Neural progenitor cell (in vitro differentiated cells): Measurements from ENCODE around the gene RMDN2. TPM values are rescaled to one million over a fixed set of nuclear protein-coding genes. Genes with fewer than 3 reads are reported as not detected.

Experiments used
- DNase-seq: peaks from one replicate; pipeline ENCODE4 v3.0.0-alpha.2; 2016; ENCODE audit warnings: low spot score
- H2AFZ ChIP-seq: fragments of 200-600 bp; sonication (generic); replicated peaks from 2 replicates; pipeline ENCODE4 v1.6.1; 2016; ENCODE audit warnings: antibody characterized with exemption
- H3F3A ChIP-seq: fragments of 200-600 bp; sonication (generic); 2 replicates; pipeline ENCODE4 v1.6.1; 2016; ENCODE audit warnings: antibody characterized with exemption, low read depth
- H3K27ac ChIP-seq: fragments of 200-600 bp; sonication (generic); 2 replicates; pipeline ENCODE4 v1.5.1; 2016; ENCODE audit warnings: mild to moderate bottlenecking
- H3K27me3 ChIP-seq: fragments of 200-600 bp; sonication (generic); 2 replicates; pipeline ENCODE4 v1.6.1; 2016; ENCODE audit warnings: mild to moderate bottlenecking, moderate library complexity
- H3K36me3 ChIP-seq: fragments of 200-600 bp; sonication (generic); 2 replicates; pipeline ENCODE4 v1.5.1; 2016
- H3K4me1 ChIP-seq: fragments of 200-600 bp; sonication (generic); 2 replicates; pipeline ENCODE4 v1.6.1; 2016; ENCODE audit warnings: mixed run types
- H3K4me2 ChIP-seq: fragments of 200-600 bp; sonication (generic); 2 replicates; pipeline ENCODE4 v1.6.1; 2016
- H3K4me3 ChIP-seq: fragments of 200-600 bp; sonication (generic); 2 replicates; pipeline ENCODE4 v1.5.1; 2016
- H3K79me2 ChIP-seq: fragments of 200-600 bp; sonication (generic); 2 replicates; pipeline ENCODE4 v1.6.1; 2016; ENCODE audit warnings: low read depth
- H3K9ac ChIP-seq: fragments of 200-600 bp; sonication (generic); 2 replicates; pipeline ENCODE4 v1.6.1; 2016
- H3K9me3 ChIP-seq: fragments of 200-600 bp; sonication (generic); 2 replicates; pipeline ENCODE4 v1.5.1; 2016; ENCODE audit warnings: low read depth
- H4K20me1 ChIP-seq: fragments of 200-600 bp; sonication (generic); 2 replicates; pipeline ENCODE4 v1.6.1; 2016; ENCODE audit warnings: low read depth
- H3K27ac Mint-ChIP-seq: 3 replicates; pipeline ENCODE4 v1.8.0; 2021; ENCODE audit warnings: mixed read lengths
- H3K27me3 Mint-ChIP-seq: 2 replicates; pipeline ENCODE4 v1.8.0; 2022; ENCODE audit warnings: low read depth, mild to moderate bottlenecking, inconsistent platforms, moderate library complexity, mixed read lengths; ENCODE audit not compliant: insufficient read depth
- H3K36me3 Mint-ChIP-seq: 3 replicates; pipeline ENCODE4 v1.8.0; 2021; ENCODE audit warnings: mixed read lengths
- H3K4me1 Mint-ChIP-seq: 3 replicates; pipeline ENCODE4 v1.8.0; 2021; ENCODE audit warnings: mixed read lengths
- H3K4me3 Mint-ChIP-seq: 3 replicates; pipeline ENCODE4 v1.8.0; 2021; ENCODE audit warnings: mild to moderate bottlenecking, moderate library complexity, mixed read lengths
- H3K9me3 Mint-ChIP-seq: 3 replicates; pipeline ENCODE4 v1.8.0; 2020; ENCODE audit warnings: mixed read lengths
- CTCF ChIP-seq: fragments of 200-600 bp; sonication (generic); IDR thresholded peaks from 2 replicates; pipeline ENCODE4 v1.5.1; 2017; ENCODE audit warnings: antibody characterized with exemption, mild to moderate bottlenecking
- EZH2 ChIP-seq: fragments of 200-600 bp; sonication (generic); IDR thresholded peaks from 2 replicates; pipeline ENCODE4 v1.6.1; 2017; ENCODE audit warnings: antibody characterized with exemption, mild to moderate bottlenecking, moderate library complexity
- EZH2phosphoT487 ChIP-seq: fragments of 200-600 bp; sonication (generic); IDR thresholded peaks from 2 replicates; pipeline ENCODE4 v1.6.1; 2017; ENCODE audit warnings: antibody characterized with exemption
- total RNA-seq: library from RNA; depleted of rRNA; stranded (reverse); fragments of >200 nt; gene quantifications from 2 replicates; pipeline ENCODE4 v1.2.3, GENCODE V29; 2015; ENCODE audit warnings: low replicate concordance

The RMDN2 gene
- total RNA-seq, 1 donor from 2014 or later: 10.3 TPM

GRCh38 chr2:37975808-37976207 is 50.7 kb downstream of the RMDN2 start:
- Histone ChIP-seq H3K36me3 (no peaks in the 10 kb centered on the region), H2AFZ (no peak overlapping the region), H3F3A (no peaks in the 10 kb centered on the region), H3K27me3 (no peaks in the 10 kb centered on the region), H3K9ac (no peak overlapping the region), H3K4me2 (no peak overlapping the region), H3K79me2 (no peaks in the 10 kb centered on the region), H3K4me1 (no peaks in the 10 kb centered on the region), H3K27ac (no peak overlapping the region), H3K9me3 (no peaks in the 10 kb centered on the region), H4K20me1 (no peaks in the 10 kb centered on the region), H3K4me3 (no peak overlapping the region)
- peaks cover 6% of the 10 kb centered on the region for H3K27me3 Mint-ChIP-seq
- no peaks in the 10 kb centered on the region for H3K4me1 Mint-ChIP-seq
- peaks cover 6% of the 10 kb centered on the region for H3K9me3 Mint-ChIP-seq
- no peak for DNase-seq
- H3K4me3 Mint-ChIP-seq: no peak overlapping the region
- no peak overlapping the region for H3K27ac Mint-ChIP-seq
- no peak for TF ChIP-seq EZH2phosphoT487
- no peak for TF ChIP-seq CTCF
- TF ChIP-seq EZH2: no peak
- H3K36me3 Mint-ChIP-seq: peaks cover 2% of the 10 kb centered on the region

GRCh38 chr2:37976411-37976810 is 51.3 kb downstream of the RMDN2 start:
- H3F3A ChIP-seq: no peaks in the 10 kb centered on the region
- no peaks in the 10 kb centered on the region for H3K4me1 Mint-ChIP-seq
- no peak overlapping the region for H3K4me3 ChIP-seq
- H3K9me3 ChIP-seq: no peaks in the 10 kb centered on the region
- no peaks in the 10 kb centered on the region for H3K79me2 ChIP-seq
- peaks cover 2% of the 10 kb centered on the region for H3K36me3 Mint-ChIP-seq
- no peak for DNase-seq
- no peak overlapping the region for H3K27ac ChIP-seq
- no peaks in the 10 kb centered on the region for H3K27me3 ChIP-seq
- H3K27me3 Mint-ChIP-seq: peaks cover 6% of the 10 kb centered on the region
- no peaks in the 10 kb centered on the region for H4K20me1 ChIP-seq
- peaks cover 6% of the 10 kb centered on the region for H3K9me3 Mint-ChIP-seq
- no peak overlapping the region for H3K4me3 Mint-ChIP-seq
- no peaks in the 10 kb centered on the region for H3K4me1 ChIP-seq
- no peaks in the 10 kb centered on the region for H3K36me3 ChIP-seq
- TF ChIP-seq EZH2phosphoT487 (no peak), EZH2 (no peak), CTCF (no peak)
- no peak overlapping the region for H3K27ac Mint-ChIP-seq
- no peak overlapping the region for H3K9ac ChIP-seq
- H2AFZ ChIP-seq: no peak overlapping the region
- no peak overlapping the region for H3K4me2 ChIP-seq

- TF ChIP-seq CTCF: peak; percentile 99
- no peak for TF ChIP-seq EZH2
- no peak for TF ChIP-seq EZH2phosphoT487
- Mint-ChIP-seq H3K36me3 (no peaks in the 10 kb centered on the region), H3K27me3 (peaks cover 6% of the 10 kb centered on the region), H3K4me1 (no peaks in the 10 kb centered on the region), H3K4me3 (no peak overlapping the region), H3K27ac (no peak overlapping the region), H3K9me3 (peaks cover under 1% of the 10 kb centered on the region)
- peaks cover 5% of the 10 kb centered on the region for H3K4me1 ChIP-seq
- peak overlapping the region; percentile 33 for H3K4me3 ChIP-seq
- H3K4me2 ChIP-seq: peak overlapping the region; percentile 65
- no peak overlapping the region for H3K9ac ChIP-seq
- DNase-seq: peak; percentile 64
- no peaks in the 10 kb centered on the region for H3K79me2 ChIP-seq
- H3K9me3 ChIP-seq: no peaks in the 10 kb centered on the region
- H3F3A ChIP-seq: no peaks in the 10 kb centered on the region
- no peaks in the 10 kb centered on the region for H4K20me1 ChIP-seq
- no peak overlapping the region for H3K27ac ChIP-seq
- H3K27me3 ChIP-seq: no peaks in the 10 kb centered on the region
- peak overlapping the region; percentile 96 for H2AFZ ChIP-seq
- H3K36me3 ChIP-seq: no peaks in the 10 kb centered on the region
Measured at GRCh38 chr2:37982147-37982582, 57.1 kb downstream of the RMDN2 start.
